HL-60 (cell line): ENCODE results near the gene CAPN8.

Experiments used
- DNase-seq, 2 experiments: peaks; one replicate each; pipeline ENCODE4 v3.0.0-alpha.2; 2010 to 2020; ENCODE audit warnings: low read depth in 1 of 2, low spot score in 1 of 2
- H3K27ac ChIP-seq: fragments of 250-450 bp; sonication (Bioruptor Pico); replicated peaks from 2 replicates; pipeline ENCODE4 v1.5.1; 2020; ENCODE audit warnings: mild to moderate bottlenecking, moderate library complexity
- H3K27me3 ChIP-seq: fragments of 250-450 bp; sonication (Bioruptor Pico); 2 replicates; pipeline ENCODE4 v1.5.1; 2021; ENCODE audit warnings: mild to moderate bottlenecking, moderate library complexity; ENCODE audit not compliant: insufficient read depth, poor library complexity, severe bottlenecking
- H3K4me3 ChIP-seq: replicated peaks from 2 replicates; pipeline ENCODE4 v1.5.1; 2011; ENCODE audit warnings: mild to moderate bottlenecking, control low read depth, low read length; ENCODE audit not compliant: insufficient read depth
- GABPA ChIP-seq: IDR thresholded peaks from 2 replicates; pipeline ENCODE4 v1.6.1; 2012; ENCODE audit warnings: low read depth
- POLR2AphosphoS5 ChIP-seq: IDR thresholded peaks from 2 replicates; pipeline ENCODE4 v1.6.1; 2012; ENCODE audit warnings: low read depth
- SPI1 ChIP-seq: IDR thresholded peaks from 2 replicates; pipeline ENCODE4 v1.6.1; 2012; ENCODE audit warnings: low read depth, mild to moderate bottlenecking, borderline replicate concordance
- TF ChIP-seq, protein P1 (sequence below): IDR thresholded peaks from one replicate; pipeline ENCODE4 v1.5.1; 2011; ENCODE audit warnings: low read length, control low read depth, inconsistent platforms; ENCODE audit not compliant: insufficient read depth
- TF ChIP-seq, protein P2 (sequence below): IDR thresholded peaks from 2 replicates; pipeline ENCODE4 v1.6.1; 2012; ENCODE audit warnings: low read depth; ENCODE audit not compliant: insufficient replicate concordance

The CAPN8 gene

DNA sequence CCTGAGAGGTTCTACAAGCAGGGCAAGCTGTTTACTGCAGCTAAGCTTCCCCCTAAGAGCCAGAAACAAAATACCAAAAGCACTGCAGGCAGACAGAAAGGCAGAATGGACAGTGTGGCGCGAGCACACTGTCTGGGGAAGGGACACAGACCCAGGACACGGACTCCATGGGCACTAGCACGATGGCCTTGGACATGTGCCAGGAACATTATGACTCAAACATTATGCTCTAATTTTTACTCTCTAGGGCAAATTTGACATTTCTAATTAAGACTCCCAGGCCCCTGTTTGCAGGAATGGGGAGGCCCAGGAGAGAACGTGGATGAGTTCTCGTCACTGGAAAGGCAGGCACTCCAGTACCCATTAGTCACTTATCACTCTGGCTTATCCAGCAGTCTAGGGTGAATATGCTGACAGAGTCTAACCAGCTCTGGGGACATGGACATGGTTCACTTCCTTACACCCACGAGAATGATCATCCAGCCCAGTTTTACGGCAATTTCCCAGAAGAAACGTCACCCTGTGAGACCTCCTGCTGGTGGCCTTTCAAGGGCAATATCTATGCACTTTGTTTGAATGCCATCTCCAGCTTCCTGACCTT lies 45.1 kb downstream of the CAPN8 start:
- no peak overlapping the region for H3K27ac ChIP-seq
- H3K27me3 ChIP-seq, result no peaks in the 10 kb centered on the region
- no peak overlapping the region for H3K4me3 ChIP-seq
- TF ChIP-seq, protein P1, sequence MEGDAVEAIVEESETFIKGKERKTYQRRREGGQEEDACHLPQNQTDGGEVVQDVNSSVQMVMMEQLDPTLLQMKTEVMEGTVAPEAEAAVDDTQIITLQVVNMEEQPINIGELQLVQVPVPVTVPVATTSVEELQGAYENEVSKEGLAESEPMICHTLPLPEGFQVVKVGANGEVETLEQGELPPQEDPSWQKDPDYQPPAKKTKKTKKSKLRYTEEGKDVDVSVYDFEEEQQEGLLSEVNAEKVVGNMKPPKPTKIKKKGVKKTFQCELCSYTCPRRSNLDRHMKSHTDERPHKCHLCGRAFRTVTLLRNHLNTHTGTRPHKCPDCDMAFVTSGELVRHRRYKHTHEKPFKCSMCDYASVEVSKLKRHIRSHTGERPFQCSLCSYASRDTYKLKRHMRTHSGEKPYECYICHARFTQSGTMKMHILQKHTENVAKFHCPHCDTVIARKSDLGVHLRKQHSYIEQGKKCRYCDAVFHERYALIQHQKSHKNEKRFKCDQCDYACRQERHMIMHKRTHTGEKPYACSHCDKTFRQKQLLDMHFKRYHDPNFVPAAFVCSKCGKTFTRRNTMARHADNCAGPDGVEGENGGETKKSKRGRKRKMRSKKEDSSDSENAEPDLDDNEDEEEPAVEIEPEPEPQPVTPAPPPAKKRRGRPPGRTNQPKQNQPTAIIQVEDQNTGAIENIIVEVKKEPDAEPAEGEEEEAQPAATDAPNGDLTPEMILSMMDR, result no peak
- TF ChIP-seq, protein P2, sequence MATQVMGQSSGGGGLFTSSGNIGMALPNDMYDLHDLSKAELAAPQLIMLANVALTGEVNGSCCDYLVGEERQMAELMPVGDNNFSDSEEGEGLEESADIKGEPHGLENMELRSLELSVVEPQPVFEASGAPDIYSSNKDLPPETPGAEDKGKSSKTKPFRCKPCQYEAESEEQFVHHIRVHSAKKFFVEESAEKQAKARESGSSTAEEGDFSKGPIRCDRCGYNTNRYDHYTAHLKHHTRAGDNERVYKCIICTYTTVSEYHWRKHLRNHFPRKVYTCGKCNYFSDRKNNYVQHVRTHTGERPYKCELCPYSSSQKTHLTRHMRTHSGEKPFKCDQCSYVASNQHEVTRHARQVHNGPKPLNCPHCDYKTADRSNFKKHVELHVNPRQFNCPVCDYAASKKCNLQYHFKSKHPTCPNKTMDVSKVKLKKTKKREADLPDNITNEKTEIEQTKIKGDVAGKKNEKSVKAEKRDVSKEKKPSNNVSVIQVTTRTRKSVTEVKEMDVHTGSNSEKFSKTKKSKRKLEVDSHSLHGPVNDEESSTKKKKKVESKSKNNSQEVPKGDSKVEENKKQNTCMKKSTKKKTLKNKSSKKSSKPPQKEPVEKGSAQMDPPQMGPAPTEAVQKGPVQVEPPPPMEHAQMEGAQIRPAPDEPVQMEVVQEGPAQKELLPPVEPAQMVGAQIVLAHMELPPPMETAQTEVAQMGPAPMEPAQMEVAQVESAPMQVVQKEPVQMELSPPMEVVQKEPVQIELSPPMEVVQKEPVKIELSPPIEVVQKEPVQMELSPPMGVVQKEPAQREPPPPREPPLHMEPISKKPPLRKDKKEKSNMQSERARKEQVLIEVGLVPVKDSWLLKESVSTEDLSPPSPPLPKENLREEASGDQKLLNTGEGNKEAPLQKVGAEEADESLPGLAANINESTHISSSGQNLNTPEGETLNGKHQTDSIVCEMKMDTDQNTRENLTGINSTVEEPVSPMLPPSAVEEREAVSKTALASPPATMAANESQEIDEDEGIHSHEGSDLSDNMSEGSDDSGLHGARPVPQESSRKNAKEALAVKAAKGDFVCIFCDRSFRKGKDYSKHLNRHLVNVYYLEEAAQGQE, result no peak
- TF ChIP-seq GABPA (no peak), POLR2AphosphoS5 (no peak), SPI1 (no peak)
- no peak for DNase-seq

DNA sequence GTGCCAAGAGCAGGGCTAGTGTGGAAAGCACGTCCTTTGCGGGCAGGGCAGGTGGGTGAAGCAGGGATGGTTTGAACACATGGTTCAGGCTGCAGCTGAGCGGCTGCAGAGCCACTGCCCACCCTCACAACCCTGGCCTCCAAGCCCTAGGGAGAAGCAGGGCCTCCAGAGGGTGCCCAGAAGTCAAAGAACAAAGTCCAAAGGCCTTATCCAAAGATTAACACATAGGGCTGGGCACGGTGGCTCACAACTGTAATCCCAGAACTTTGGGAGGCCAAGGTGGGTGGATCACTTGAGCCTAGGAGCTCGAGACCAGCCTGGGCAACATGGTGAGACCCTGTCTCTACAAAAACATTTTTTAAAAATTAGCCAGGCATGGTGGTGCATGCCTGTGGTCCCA lies 46.8 kb downstream of the CAPN8 start:
- Histone ChIP-seq H3K27me3 (no peaks in the 10 kb centered on the region), H3K27ac (no peak overlapping the region), H3K4me3 (no peak overlapping the region)
- DNase-seq, result no peak
- TF ChIP-seq POLR2AphosphoS5, result no peak
- TF ChIP-seq, protein P2, result no peak
- TF ChIP-seq, protein P1, result no peak
- no peak for TF ChIP-seq SPI1
- TF ChIP-seq GABPA, result no peak

DNA sequence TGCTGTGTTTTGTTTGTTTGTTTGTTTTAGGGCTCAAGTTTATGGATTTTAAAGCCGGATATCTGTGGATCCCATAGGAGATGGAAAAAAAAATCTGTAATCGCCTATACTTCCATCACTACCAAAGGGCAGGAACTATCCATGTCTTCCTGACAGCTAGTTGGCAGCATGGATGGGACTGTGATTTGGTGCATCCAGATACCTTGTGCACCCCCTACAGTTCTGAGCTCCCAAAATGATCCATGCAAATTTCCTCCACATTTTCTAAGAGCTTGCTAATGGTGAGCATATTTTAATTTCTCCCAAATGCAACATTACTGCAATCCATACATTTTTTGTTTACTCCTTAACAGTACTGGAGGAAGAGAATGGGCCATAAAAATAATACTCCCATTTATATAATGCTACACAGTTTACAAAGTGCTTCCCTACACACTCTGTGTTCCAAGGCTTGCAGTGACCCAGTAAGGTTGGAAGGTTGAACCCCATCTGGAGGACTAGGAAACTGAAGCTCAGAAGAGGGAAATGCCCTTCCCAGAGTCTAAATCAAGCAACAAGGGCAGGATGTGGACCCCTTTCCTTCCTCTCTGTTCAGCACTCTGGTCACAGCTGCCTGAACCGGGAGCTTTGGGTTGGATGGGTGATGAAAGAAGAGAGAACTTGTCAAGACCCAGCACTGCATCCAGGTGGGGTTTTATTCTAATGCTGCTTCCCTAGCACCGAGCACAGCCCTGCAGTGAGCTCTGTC lies 48.0 kb downstream of the CAPN8 start:
- Histone ChIP-seq H3K4me3 (no peak overlapping the region), H3K27me3 (no peaks in the 10 kb centered on the region), H3K27ac (no peak overlapping the region)
- TF ChIP-seq GABPA (no peak), SPI1 (no peak)
- DNase-seq, result no peak

DNA sequence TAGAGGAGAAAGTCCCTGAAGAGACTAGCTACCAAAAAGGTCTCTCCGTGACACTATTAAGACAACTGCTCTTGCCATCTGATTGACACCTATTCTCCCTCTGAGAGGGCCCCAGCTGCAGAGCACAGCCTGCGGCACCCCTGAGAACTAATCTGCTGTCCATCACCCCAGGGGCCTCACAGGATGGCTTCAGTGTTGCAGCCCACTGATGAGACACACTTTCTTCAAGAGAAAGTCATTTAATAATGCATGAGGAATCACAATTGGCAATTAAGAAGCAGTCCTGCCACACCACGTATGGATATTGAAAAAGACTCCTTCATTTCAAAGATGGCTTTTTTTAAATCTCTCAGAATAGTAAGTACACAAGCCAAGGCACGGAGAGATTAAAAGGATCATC lies 48.9 kb downstream of the CAPN8 start:
- Histone ChIP-seq H3K27ac (no peak overlapping the region), H3K27me3 (no peaks in the 10 kb centered on the region), H3K4me3 (no peak overlapping the region)
- TF ChIP-seq, protein P1, result no peak
- TF ChIP-seq POLR2AphosphoS5 (no peak), GABPA (no peak), SPI1 (no peak)
- TF ChIP-seq, protein P2, result no peak
- no peak for DNase-seq
